Measurements from ENCODE around the gene MED25. TPM values are rescaled to one million over a fixed set of nuclear protein-coding genes. Genes with fewer than 3 reads are reported as not detected.

Gene MED25
- polyA plus RNA-seq, 2 of the 4 experiments (the other 2 are of a cell fraction): 20.4 to 40.1 TPM

DNA sequence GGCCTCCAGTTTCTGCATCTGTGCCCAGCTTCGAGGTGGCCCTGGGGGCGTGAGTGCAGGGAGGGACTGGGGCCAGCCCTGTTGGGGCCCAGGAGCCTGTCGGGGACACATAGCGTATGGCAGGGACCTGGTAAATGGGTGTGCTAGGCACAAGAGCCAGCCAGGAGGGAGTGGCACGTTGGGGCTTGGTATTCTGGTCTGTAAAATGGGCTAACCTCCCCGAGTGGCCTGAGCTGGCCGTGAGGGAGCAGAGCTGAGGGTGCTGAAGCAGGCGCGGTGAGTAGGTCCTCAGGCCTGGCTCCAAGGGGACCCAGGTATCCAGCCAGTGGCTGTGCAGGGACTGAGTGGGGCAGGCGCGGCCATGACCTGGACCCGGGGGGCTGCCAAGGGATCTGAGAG lies 37.2 kb downstream of the MED25 start:
- no peak overlapping the region for H3K27ac ChIP-seq
- DNase-seq (ENCODE audit: low read depth in 1 of 2, low spot score in 1 of 2): no peak
- ChIA-PET CTCF (interaction anchor here (0.6 to 2.8 kb wide), 3 partner anchors 8 to 172 kb away, joined by 4 to 13 read pairs (median 7); no protein-coding TSS in a partner anchor), POLR2A (no interaction called here)
- no peak overlapping the region for H3K4me3 ChIP-seq
- no peak for FAIRE-seq
- WGBS (ENCODE audit: missing lambda C conversion rate): 92% methylated on average over 12 of the region's 12 CpGs
- ATAC-seq: no peak; a peak in 1 of 6 replicates
- TF ChIP-seq, protein P1, sequence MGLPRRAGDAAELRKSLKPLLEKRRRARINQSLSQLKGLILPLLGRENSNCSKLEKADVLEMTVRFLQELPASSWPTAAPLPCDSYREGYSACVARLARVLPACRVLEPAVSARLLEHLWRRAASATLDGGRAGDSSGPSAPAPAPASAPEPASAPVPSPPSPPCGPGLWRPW (IDR thresholded peaks at IDR 0.05): no peak
- TF ChIP-seq EHF (CRISPR knock-in tag; IDR thresholded peaks at IDR 0.05): no peak
- TF ChIP-seq, protein P2, sequence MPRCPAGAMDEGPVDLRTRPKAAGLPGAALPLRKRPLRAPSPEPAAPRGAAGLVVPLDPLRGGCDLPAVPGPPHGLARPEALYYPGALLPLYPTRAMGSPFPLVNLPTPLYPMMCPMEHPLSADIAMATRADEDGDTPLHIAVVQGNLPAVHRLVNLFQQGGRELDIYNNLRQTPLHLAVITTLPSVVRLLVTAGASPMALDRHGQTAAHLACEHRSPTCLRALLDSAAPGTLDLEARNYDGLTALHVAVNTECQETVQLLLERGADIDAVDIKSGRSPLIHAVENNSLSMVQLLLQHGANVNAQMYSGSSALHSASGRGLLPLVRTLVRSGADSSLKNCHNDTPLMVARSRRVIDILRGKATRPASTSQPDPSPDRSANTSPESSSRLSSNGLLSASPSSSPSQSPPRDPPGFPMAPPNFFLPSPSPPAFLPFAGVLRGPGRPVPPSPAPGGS (IDR thresholded peaks at IDR 0.05): 0 out of 3 replicates have a peak, but pooled peaks have one; percentile 8
- no peak for TF ChIP-seq RARB (CRISPR knock-in tag; IDR thresholded peaks at IDR 0.05)
- TF ChIP-seq RNF2 (IDR thresholded peaks at IDR 0.05; ENCODE audit: borderline replicate concordance, low read depth): no peak
- TF ChIP-seq KDM1A (IDR thresholded peaks at IDR 0.05; ENCODE audit: low read depth): peak; percentile 76; the same call in 1 of the 2 replicates
- H3K4me1 ChIP-seq: peaks cover 32% of the 10 kb centered on the region
- no peak overlapping the region for H3K4me2 ChIP-seq
- no peaks in the 10 kb centered on the region for H3K9me3 ChIP-seq

DNA sequence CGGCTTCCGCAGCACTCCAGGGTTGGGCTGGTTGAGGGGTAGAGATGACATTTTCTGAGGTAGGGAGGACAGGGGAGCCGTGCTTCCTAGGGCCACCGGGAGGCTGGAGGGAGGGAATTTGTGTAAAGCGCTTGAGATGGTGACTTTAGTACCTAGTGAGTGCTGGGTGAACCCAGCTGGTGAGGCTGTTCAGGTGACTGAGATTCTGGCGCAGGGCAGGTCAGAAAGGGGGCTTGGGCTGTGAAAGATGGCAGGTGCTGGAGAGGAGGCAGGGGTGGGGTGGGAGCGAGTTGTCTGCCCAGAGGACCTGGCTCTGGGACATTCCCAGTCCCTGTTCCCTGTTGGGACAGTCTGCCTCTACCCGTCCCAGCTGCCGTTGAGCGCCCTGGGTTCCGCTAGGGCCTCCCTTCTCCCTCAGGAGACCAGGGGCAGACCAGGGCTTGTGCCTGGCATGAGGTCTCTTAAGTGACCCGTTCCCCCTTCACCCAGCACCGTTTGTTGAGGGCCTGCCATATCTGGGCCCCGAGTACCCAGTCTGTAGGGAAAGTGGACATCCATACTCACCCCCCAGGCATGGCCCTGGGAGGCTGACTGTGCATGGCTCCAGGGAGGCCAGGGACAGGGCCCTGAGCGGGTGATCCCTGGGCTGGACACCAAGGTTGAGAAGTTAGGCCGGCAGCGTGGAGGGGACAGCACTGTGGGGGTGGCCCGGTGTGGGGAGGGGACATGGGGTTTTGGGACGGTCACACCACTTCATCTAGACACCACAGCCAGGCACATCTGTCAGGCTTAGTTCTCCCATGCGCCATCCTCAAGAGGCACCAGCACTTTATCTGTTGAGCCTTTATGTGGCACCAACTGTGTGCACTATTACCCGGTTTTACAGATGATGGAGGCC lies 37.8 kb downstream of the MED25 start:
- Histone ChIP-seq H3K4me2 (no peak overlapping the region), H3K27ac (no peak overlapping the region), H3K4me1 (peaks cover 38% of the 10 kb centered on the region), H3K4me3 (no peak overlapping the region), H3K9me3 (no peaks in the 10 kb centered on the region)
- TF ChIP-seq GATA3 (IDR thresholded peaks at IDR 0.05; ENCODE audit: borderline replicate concordance) (peak; percentile 38; the same call in 1 of the 2 replicates), SREBF2 (IDR thresholded peaks at IDR 0.05) (no peak), CHD4 (IDR thresholded peaks at IDR 0.05; ENCODE audit: borderline replicate concordance) (no peak), POLR2AphosphoS2 (conservative IDR thresholded peaks at IDR 0.05; ENCODE audit: low read length) (peak; percentile 92; the same call in 1 of the 2 replicates), MAFK (IDR thresholded peaks at IDR 0.05; ENCODE audit: partially characterized antibody) (no peak), FOSB (CRISPR knock-in tag; IDR thresholded peaks at IDR 0.05) (0 out of 2 replicates have a peak, but pooled peaks have one; percentile 29), TFCP2L1 (CRISPR knock-in tag; IDR thresholded peaks at IDR 0.05) (no peak), MAZ (IDR thresholded peaks at IDR 0.05; ENCODE audit: borderline replicate concordance, low read depth, low read length) (no peak), MYC (IDR thresholded peaks at IDR 0.05; ENCODE audit: borderline replicate concordance, low read length) (no peak), RFX5 (IDR thresholded peaks at IDR 0.05) (no peak), ZNF302 (CRISPR knock-in tag; IDR thresholded peaks at IDR 0.05) (no peak), JUN (IDR thresholded peaks at IDR 0.05) (peak in 1 of 2 experiments; percentile 2; a peak in 1 of 5 replicates), POLR2A (IDR thresholded peaks at IDR 0.05; ENCODE audit: low read length) (peak; percentile 5; the same call in 1 of the 2 replicates)
- TF ChIP-seq, protein P3, sequence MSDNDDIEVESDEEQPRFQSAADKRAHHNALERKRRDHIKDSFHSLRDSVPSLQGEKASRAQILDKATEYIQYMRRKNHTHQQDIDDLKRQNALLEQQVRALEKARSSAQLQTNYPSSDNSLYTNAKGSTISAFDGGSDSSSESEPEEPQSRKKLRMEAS (IDR thresholded peaks at IDR 0.05): no peak
- ChIA-PET POLR2A (no interaction called here), CTCF (interaction anchor here (0.9 to 2.8 kb wide), 2 partner anchors 10 to 12 kb away, joined by 3 to 13 read pairs; no protein-coding TSS in a partner anchor)
- no peak for FAIRE-seq
- 78% methylated on average over 18 of the region's 21 CpGs for WGBS (ENCODE audit: missing lambda C conversion rate)
- DNase-seq (ENCODE audit: low read depth in 1 of 2, low spot score in 1 of 2): no peak
- ATAC-seq: peak; percentile 2 to 10; a peak in 4 of 6 replicates

DNA sequence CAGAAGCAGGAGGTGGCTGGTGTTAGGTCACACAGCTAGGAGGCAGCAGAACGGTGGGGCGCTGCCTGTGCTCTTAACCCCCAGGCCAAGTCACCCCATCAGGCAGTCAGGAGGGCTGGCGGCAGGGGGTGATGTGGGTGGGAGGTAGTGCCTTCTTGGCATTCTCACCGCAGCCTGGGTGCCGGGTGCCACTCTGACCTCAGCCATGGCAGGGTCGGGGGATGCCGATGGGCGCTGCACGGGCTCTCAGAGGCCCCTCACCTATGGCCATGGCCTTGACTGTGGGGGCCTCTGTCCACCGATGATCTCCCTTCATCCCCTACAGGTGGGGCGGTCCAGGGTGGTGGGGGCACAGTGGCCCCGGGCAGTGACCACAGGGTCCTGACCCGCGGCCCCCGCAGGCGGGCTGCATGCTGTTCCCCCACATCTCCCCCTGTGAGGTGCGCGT lies 38.5 kb downstream of the MED25 start:
- no peaks in the 10 kb centered on the region for H3K9me3 ChIP-seq
- no peak overlapping the region for H3K4me2 ChIP-seq
- no peak overlapping the region for H3K4me3 ChIP-seq
- TF ChIP-seq POLR2A (IDR thresholded peaks at IDR 0.05; ENCODE audit: low read length) (0 out of 2 replicates have a peak, but pooled peaks have one; percentile 9), RFX5 (IDR thresholded peaks at IDR 0.05) (no peak), JUN (IDR thresholded peaks at IDR 0.05) (peak in 1 of 2 experiments; percentile 57; a peak in 1 of 5 replicates), MYC (IDR thresholded peaks at IDR 0.05; ENCODE audit: borderline replicate concordance, low read length) (no peak), JUNB (IDR thresholded peaks at IDR 0.05) (no peak)
- TF ChIP-seq, protein P4, sequence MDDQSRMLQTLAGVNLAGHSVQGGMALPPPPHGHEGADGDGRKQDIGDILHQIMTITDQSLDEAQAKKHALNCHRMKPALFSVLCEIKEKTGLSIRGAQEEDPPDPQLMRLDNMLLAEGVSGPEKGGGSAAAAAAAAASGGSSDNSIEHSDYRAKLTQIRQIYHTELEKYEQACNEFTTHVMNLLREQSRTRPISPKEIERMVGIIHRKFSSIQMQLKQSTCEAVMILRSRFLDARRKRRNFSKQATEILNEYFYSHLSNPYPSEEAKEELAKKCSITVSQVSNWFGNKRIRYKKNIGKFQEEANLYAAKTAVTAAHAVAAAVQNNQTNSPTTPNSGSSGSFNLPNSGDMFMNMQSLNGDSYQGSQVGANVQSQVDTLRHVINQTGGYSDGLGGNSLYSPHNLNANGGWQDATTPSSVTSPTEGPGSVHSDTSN (IDR thresholded peaks at IDR 0.05): peak; percentile 70; the same call in 1 of the 2 replicates
- CTCF ChIA-PET: interaction anchor here (0.9 kb wide), 1 partner anchor 13 kb away, joined by 3 read pairs; no protein-coding TSS in a partner anchor
- FAIRE-seq: no peak
- POLR2A ChIA-PET: interaction anchor here (2.7 kb wide), 1 partner anchor 20 kb away, joined by 7 read pairs; the partner anchor contains the start of gene AKT1S1
- no peak overlapping the region for H3K27ac ChIP-seq
- DNase-seq (ENCODE audit: low read depth in 1 of 2, low spot score in 1 of 2): no peak
- H3K4me1 ChIP-seq: peaks cover 44% of the 10 kb centered on the region
- 92% methylated on average over 11 of the region's 18 CpGs for WGBS (ENCODE audit: missing lambda C conversion rate)
- ATAC-seq: peak; percentile 0 to 1; a peak in 2 of 6 replicates

Measured in A549 (cell line).